ENCODE results near the gene CCDC178. TPM values are rescaled to one million over a fixed set of nuclear protein-coding genes. Genes with fewer than 3 reads are reported as not detected.
"Not testable (repeated sequence)": the region's sequence is repeated elsewhere in the genome, so short reads cannot be mapped to it uniquely, and the experiment has no call there.

Gene CCDC178
- total RNA-seq, 1 donor from 2014 or later, result not detected

GRCh38 chr18:32956591-32957315 lies 483.8 kb downstream of the CCDC178 start:
- Mint-ChIP-seq H3K36me3 (ENCODE audit: low read depth) (no peaks in the 10 kb centered on the region), H3K4me1 (no peaks in the 10 kb centered on the region), H3K9me3 (no peaks in the 10 kb centered on the region), H3K4me3 (no peak overlapping the region), H3K27ac (no peak overlapping the region), H3K27me3 (no peaks in the 10 kb centered on the region)
- intact Hi-C loops (cut with micrococcal nuclease), result no loop called here
- no peak for DNase-seq

- DNase-seq; H3K27me3 Mint-ChIP-seq; H3K27ac Mint-ChIP-seq; H3K4me1 Mint-ChIP-seq; intact Hi-C loops (cut with micrococcal nuclease); H3K4me3 Mint-ChIP-seq; H3K9me3 Mint-ChIP-seq; H3K36me3 Mint-ChIP-seq (ENCODE audit: low read depth): not testable (repeated sequence)
Observed at GRCh38 chr18:32952318-32952717, 488.2 kb downstream of the CCDC178 start.

GRCh38 chr18:32937597-32937996 lies 502.9 kb downstream of the CCDC178 start:
- H3K36me3 Mint-ChIP-seq (ENCODE audit: low read depth), result no peaks in the 10 kb centered on the region
- intact Hi-C loops (cut with micrococcal nuclease), result no loop called here
- H3K27ac Mint-ChIP-seq, result no peak overlapping the region
- DNase-seq, result no peak
- no peaks in the 10 kb centered on the region for H3K27me3 Mint-ChIP-seq
- no peaks in the 10 kb centered on the region for H3K9me3 Mint-ChIP-seq
- no peak overlapping the region for H3K4me3 Mint-ChIP-seq
- H3K4me1 Mint-ChIP-seq, result no peaks in the 10 kb centered on the region

DNA sequence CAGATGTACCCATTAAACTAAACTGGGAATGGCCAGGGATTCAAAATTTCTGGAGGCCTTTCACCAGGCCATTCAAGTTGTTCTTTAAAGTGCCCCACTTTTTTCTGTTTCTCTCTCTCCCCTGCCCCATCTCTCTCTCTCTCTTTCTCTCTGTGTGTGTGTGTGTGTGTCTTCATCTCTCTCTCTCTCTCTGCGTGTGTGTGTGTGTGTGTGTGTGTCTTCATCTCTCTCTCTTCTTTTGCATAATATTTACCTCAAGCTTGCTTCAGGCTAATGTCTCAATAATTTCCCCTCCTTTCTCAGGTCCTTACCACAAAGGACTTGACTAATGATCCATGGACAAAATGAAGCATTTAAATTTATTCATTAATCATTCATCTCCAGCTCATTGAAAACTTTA lies 503.5 kb downstream of the CCDC178 start:
- Mint-ChIP-seq H3K4me1 (no peaks in the 10 kb centered on the region), H3K27ac (no peak overlapping the region), H3K9me3 (no peaks in the 10 kb centered on the region), H3K36me3 (ENCODE audit: low read depth) (no peaks in the 10 kb centered on the region), H3K27me3 (no peaks in the 10 kb centered on the region), H3K4me3 (no peak overlapping the region)
- no peak for DNase-seq
- intact Hi-C loops (cut with micrococcal nuclease), result no loop called here

GRCh38 chr18:32934201-32934600 lies 506.3 kb downstream of the CCDC178 start:
- no peak overlapping the region for H3K27ac Mint-ChIP-seq
- no peak overlapping the region for H3K4me3 Mint-ChIP-seq
- no peaks in the 10 kb centered on the region for H3K4me1 Mint-ChIP-seq
- intact Hi-C loops (cut with micrococcal nuclease), result no loop called here
- no peaks in the 10 kb centered on the region for H3K36me3 Mint-ChIP-seq (ENCODE audit: low read depth)
- no peaks in the 10 kb centered on the region for H3K9me3 Mint-ChIP-seq
- DNase-seq, result no peak
- no peaks in the 10 kb centered on the region for H3K27me3 Mint-ChIP-seq

- H3K4me1 Mint-ChIP-seq, result no peaks in the 10 kb centered on the region
Observed at GRCh38 chr18:32930695-32931301, 509.7 kb downstream of the CCDC178 start.

DNA sequence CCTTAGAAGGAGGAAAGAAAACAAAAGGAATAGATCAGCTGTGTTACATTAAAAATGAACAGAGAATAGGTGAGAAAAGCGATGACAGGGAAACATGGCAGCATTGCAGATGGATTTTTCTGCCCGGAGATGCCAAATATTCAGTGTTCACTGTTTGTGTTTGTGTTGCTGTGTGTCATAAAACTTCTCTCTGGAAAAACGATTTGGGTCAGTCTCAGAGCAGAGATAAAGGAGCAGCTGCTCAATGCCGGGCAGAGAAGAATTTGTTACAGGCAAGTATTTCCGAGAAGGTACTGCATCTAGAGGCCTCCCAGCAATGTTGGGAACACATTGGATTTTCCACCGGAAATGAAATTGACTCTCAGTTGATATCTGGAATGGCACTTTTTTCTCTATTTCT lies 511.3 kb downstream of the CCDC178 start:
- intact Hi-C loops (cut with micrococcal nuclease), result no loop called here
- DNase-seq, result no peak
- no peaks in the 10 kb centered on the region for H3K9me3 Mint-ChIP-seq
- no peak overlapping the region for H3K27ac Mint-ChIP-seq
- H3K4me1 Mint-ChIP-seq, result no peaks in the 10 kb centered on the region
- no peak overlapping the region for H3K4me3 Mint-ChIP-seq
- no peaks in the 10 kb centered on the region for H3K36me3 Mint-ChIP-seq (ENCODE audit: low read depth)
- no peaks in the 10 kb centered on the region for H3K27me3 Mint-ChIP-seq

More at GRCh38 chr18:32930695-32931301, 509.7 kb downstream of the CCDC178 start:
- no peaks in the 10 kb centered on the region for H3K36me3 Mint-ChIP-seq (ENCODE audit: low read depth)
- DNase-seq, result no peak
- no peaks in the 10 kb centered on the region for H3K9me3 Mint-ChIP-seq
- no peak overlapping the region for H3K4me3 Mint-ChIP-seq
- H3K27ac Mint-ChIP-seq, result no peak overlapping the region
- intact Hi-C loops (cut with micrococcal nuclease), result no loop called here
- H3K27me3 Mint-ChIP-seq, result no peaks in the 10 kb centered on the region

DNA sequence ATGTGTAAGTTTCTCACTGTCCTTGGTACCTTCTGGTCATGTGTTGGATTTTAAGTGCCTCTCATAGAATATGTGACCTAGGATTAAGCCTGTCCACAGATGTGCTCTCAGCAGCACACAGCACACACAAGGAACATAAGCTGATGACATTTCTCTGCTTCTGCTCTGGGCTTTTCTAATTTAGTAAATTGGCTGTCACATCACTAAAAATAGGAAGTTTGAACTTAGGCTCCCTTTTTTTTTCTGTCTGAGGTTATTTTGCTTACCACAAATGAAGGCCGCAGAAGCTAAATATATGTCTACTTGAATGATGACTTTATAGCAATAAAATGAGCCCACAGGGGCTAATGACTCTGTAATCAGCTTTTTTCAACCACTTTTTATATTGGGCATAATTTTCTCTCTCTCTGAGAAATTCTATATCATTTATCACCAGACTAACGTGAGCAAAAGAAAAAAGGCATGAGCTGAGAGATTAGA lies 517.5 kb downstream of the CCDC178 start:
- intact Hi-C loops (cut with micrococcal nuclease), result no loop called here
- H3K4me1 Mint-ChIP-seq, result no peaks in the 10 kb centered on the region
- H3K4me3 Mint-ChIP-seq, result no peak overlapping the region
- H3K9me3 Mint-ChIP-seq, result no peaks in the 10 kb centered on the region
- no peak overlapping the region for H3K27ac Mint-ChIP-seq
- no peaks in the 10 kb centered on the region for H3K27me3 Mint-ChIP-seq
- H3K36me3 Mint-ChIP-seq (ENCODE audit: low read depth), result no peaks in the 10 kb centered on the region
- DNase-seq, result no peak

DNA sequence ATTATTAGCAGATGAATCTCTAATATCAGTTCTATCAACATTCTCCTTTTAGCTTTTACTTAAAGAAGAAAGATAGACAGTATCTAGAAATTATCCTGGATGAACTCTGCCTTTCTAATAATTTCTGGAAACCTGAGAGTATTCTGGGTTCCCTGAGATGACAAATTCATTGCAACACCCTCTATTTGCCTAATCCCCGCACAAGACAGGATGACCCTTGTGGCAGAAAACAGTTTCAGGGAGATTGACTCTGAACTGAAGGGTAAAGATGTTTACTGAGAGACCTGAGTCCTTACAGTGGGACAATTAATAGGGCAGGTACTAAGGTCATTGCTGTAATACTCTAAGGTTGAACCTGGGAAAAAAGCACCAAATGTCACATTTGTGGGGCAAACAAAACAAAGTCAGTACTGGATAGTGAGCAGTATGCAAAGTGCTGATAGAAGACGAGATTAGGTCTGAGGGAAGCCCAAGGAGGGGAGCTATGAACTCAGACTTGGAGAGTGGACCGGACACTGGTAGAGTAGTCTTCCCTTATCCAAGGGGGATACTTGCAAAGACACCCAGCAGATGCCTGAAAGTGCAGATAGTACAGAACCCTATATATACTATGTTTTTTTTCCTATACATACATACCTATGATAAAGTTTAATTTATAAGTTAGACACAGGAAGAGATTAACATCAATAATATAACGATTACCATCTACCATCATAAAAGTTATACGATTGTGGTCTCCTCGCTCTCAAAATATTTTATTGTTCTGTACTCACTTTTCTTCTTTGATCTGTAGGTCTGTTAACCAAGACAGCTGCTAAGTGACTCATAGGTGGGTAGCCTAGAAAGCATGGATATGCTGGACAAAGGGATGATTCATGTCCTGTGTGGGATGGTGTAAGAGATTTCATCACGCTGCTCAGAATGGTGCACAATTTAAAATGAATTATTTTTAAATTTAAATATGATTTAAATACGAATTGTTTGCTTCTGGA lies 519.4 kb downstream of the CCDC178 start:
- Mint-ChIP-seq H3K4me1 (no peaks in the 10 kb centered on the region), H3K4me3 (no peak overlapping the region), H3K27me3 (no peaks in the 10 kb centered on the region), H3K9me3 (no peaks in the 10 kb centered on the region), H3K27ac (no peak overlapping the region), H3K36me3 (ENCODE audit: low read depth) (no peaks in the 10 kb centered on the region)
- intact Hi-C loops (cut with micrococcal nuclease), result no loop called here
- no peak for DNase-seq

GRCh38 chr18:32919799-32920198 lies 520.7 kb downstream of the CCDC178 start:
- no peak overlapping the region for H3K27ac Mint-ChIP-seq
- intact Hi-C loops (cut with micrococcal nuclease), result no loop called here
- no peak overlapping the region for H3K4me3 Mint-ChIP-seq
- H3K4me1 Mint-ChIP-seq, result no peaks in the 10 kb centered on the region
- no peaks in the 10 kb centered on the region for H3K36me3 Mint-ChIP-seq (ENCODE audit: low read depth)
- H3K9me3 Mint-ChIP-seq, result no peaks in the 10 kb centered on the region
- DNase-seq, result no peak
- H3K27me3 Mint-ChIP-seq, result no peaks in the 10 kb centered on the region

- H3K36me3 Mint-ChIP-seq (ENCODE audit: low read depth), result no peaks in the 10 kb centered on the region
- no peaks in the 10 kb centered on the region for H3K27me3 Mint-ChIP-seq
- no peak overlapping the region for H3K4me3 Mint-ChIP-seq
- no peaks in the 10 kb centered on the region for H3K9me3 Mint-ChIP-seq
- no peak overlapping the region for H3K27ac Mint-ChIP-seq
- intact Hi-C loops (cut with micrococcal nuclease), result no loop called here
- DNase-seq, result no peak
- no peaks in the 10 kb centered on the region for H3K4me1 Mint-ChIP-seq
Observed at GRCh38 chr18:32918692-32919250, 521.8 kb downstream of the CCDC178 start.

DNA sequence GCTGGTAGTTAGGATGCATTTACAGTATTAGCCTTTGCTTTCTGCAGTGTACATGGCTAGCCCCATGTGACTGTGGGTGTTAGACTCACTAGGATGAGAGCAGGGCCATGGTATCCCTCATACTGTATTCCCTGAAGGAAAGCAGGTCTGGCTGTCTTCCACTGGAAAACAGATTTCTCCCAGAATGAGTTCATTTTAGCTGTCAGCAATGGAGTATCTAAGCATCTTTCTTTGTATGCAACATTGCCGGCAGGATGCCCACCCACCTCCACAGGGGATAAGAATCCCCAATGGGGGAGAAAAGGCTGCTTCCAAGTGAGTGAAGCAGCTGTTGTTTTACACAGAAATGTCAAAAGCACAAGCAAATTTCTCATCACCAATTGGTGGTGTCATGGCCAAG lies 525.0 kb downstream of the CCDC178 start:
- intact Hi-C loops (cut with micrococcal nuclease), result no loop called here
- H3K27ac Mint-ChIP-seq, result no peak overlapping the region
- H3K4me1 Mint-ChIP-seq, result no peaks in the 10 kb centered on the region
- no peaks in the 10 kb centered on the region for H3K9me3 Mint-ChIP-seq
- DNase-seq, result no peak
- no peaks in the 10 kb centered on the region for H3K36me3 Mint-ChIP-seq (ENCODE audit: low read depth)
- no peak overlapping the region for H3K4me3 Mint-ChIP-seq
- H3K27me3 Mint-ChIP-seq, result no peaks in the 10 kb centered on the region

- intact Hi-C loops (cut with micrococcal nuclease), result no loop called here
- H3K4me1 Mint-ChIP-seq, result no peaks in the 10 kb centered on the region
- DNase-seq, result no peak
Observed at GRCh38 chr18:32911660-32912284, 528.7 kb downstream of the CCDC178 start.

More at GRCh38 chr18:32911660-32912284, 528.7 kb downstream of the CCDC178 start:
- Mint-ChIP-seq H3K27ac (no peak overlapping the region), H3K27me3 (no peaks in the 10 kb centered on the region), H3K9me3 (no peaks in the 10 kb centered on the region), H3K4me3 (no peak overlapping the region), H3K36me3 (ENCODE audit: low read depth) (no peaks in the 10 kb centered on the region)

Measured in activated CD4-positive, alpha-beta T cell treated with anti-CD3 and anti-CD28 coated beads, Interleukin-2, amount 10 ng/mL, durations not matched to agents 24 days and 14 days (primary cell).